Tongue (tissue), 2 donors: Measurements from ENCODE around the gene SLC25A20. TPM values are rescaled to one million over a fixed set of nuclear protein-coding genes. Genes with fewer than 3 reads are reported as not detected.
"Not testable (repeated sequence)": the region's sequence is repeated elsewhere in the genome, so short reads cannot be mapped to it uniquely, and the experiment has no call there.

Experiments
- DNase-seq: peaks from one replicate; pipeline ENCODE4 v3.0.0-alpha.2; 2015
- total RNA-seq: library from RNA; depleted of rRNA; stranded (reverse); fragments of >200 nt; gene quantifications from one replicate; pipeline ENCODE4 v1.2.3, GENCODE V29; 2014

Gene SLC25A20
- total RNA-seq, 1 donor from 2014 or later: 21.7 TPM

GRCh38 chr3:48845170-48845569, 53.5 kb downstream of the SLC25A20 start:
- DNase-seq: no peak

- DNase-seq: no peak
These were observed 61.5 kb downstream of the SLC25A20 start for GRCh38 chr3:48837163-48837562.

- no peak for DNase-seq
These were observed 62.9 kb downstream of the SLC25A20 start for GRCh38 chr3:48835650-48836366.

GRCh38 chr3:48832684-48833083, 66.0 kb downstream of the SLC25A20 start:
- DNase-seq: no peak

GRCh38 chr3:48830715-48831114, 68.0 kb downstream of the SLC25A20 start:
- DNase-seq: no peak

- DNase-seq: not testable (repeated sequence)
These were observed 69.2 kb downstream of the SLC25A20 start for GRCh38 chr3:48829525-48829924.

- not testable (repeated sequence) for DNase-seq
These were observed 70.8 kb downstream of the SLC25A20 start for GRCh38 chr3:48827874-48828273.

- no peak for DNase-seq
These were observed 72.2 kb downstream of the SLC25A20 start for GRCh38 chr3:48826451-48826850.

- DNase-seq: peak; percentile 19
These were observed 77.9 kb downstream of the SLC25A20 start for GRCh38 chr3:48820612-48821324.

GRCh38 chr3:48819234-48820221, 79.2 kb downstream of the SLC25A20 start:
- no peak for DNase-seq

GRCh38 chr3:48811524-48811923, 87.2 kb downstream of the SLC25A20 start:
- DNase-seq: no peak

Other genes with a start within 250 kb of the SLC25A20 start
- gene CELSR3, start 236.0 kb downstream of the SLC25A20 start, total RNA-seq: 0.51 TPM
- 11.3 TPM for gene NCKIPSD, start 213.0 kb downstream of the SLC25A20 start, total RNA-seq
- 62.9 TPM for gene IP6K2, start 181.7 kb downstream of the SLC25A20 start, total RNA-seq
- 37.0 TPM for gene PRKAR2A, start 51.0 kb downstream of the SLC25A20 start, total RNA-seq
- gene ARIH2, start 20.0 kb upstream of the SLC25A20 start, total RNA-seq: 116 TPM
- 37.1 TPM for gene P4HTM, start 91.4 kb upstream of the SLC25A20 start, total RNA-seq
- gene WDR6, start 108.5 kb upstream of the SLC25A20 start, total RNA-seq: 81.6 TPM
- gene DALRD3, start 119.7 kb upstream of the SLC25A20 start, total RNA-seq: 35.4 TPM
- gene NDUFAF3, start 123.2 kb upstream of the SLC25A20 start, total RNA-seq: 54.2 TPM
- gene IMPDH2, start 130.5 kb upstream of the SLC25A20 start, total RNA-seq: 195 TPM
- 88.7 TPM for gene QRICH1, start 195.2 kb upstream of the SLC25A20 start, total RNA-seq
- 301 TPM for gene QARS1, start 205.9 kb upstream of the SLC25A20 start, total RNA-seq
- 73.0 TPM for gene USP19, start 221.9 kb upstream of the SLC25A20 start, total RNA-seq
- 581 TPM for gene LAMB2, start 234.2 kb upstream of the SLC25A20 start, total RNA-seq